ENCODE measurements around the gene HAUS5. TPM values are rescaled to one million over a fixed set of nuclear protein-coding genes. Genes with fewer than 3 reads are reported as not detected.

Gene HAUS5
- total RNA-seq, 2 donors from 2014 or later = 32.4 to 33.7 TPM

DNA sequence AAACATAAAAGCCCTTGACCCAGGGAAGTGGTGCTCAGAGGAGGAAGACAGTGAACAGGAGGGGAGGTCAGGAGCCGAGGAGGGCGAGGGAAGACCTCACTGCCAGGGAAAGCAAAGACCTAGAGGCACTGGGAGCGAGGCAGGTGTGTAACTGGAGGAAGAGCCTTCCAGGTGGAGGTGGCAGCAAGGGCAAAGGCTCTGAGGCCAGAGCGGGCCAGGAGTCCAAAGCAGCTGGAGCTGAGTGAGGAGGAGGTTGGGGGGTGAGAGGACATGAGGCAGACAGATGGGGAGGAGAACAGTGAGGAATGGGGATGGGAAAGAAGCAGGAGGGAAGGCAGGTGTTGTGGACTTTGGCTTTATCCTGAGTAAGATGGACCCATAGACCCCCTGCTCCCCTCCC lies 57.4 kb downstream of the HAUS5 start:
- no peak overlapping the region for H3K27ac Mint-ChIP-seq
- peaks cover 22% of the 10 kb centered on the region for H3K27me3 ChIP-seq (ENCODE audit: control insufficient read depth, insufficient read depth, low read length, poor library complexity, severe bottlenecking)
- H3K4me3 ChIP-seq (ENCODE audit: low read length) = no peak overlapping the region
- H3K4me1 Mint-ChIP-seq = peaks cover 2% of the 10 kb centered on the region
- WGBS, 2 experiments (ENCODE audit: insufficient coverage in 1 of 2, insufficient read length in 1 of 2) = 67 to 70% methylated on average over 4 of the region's 4 CpGs
- TF ChIP-seq, protein P1, sequence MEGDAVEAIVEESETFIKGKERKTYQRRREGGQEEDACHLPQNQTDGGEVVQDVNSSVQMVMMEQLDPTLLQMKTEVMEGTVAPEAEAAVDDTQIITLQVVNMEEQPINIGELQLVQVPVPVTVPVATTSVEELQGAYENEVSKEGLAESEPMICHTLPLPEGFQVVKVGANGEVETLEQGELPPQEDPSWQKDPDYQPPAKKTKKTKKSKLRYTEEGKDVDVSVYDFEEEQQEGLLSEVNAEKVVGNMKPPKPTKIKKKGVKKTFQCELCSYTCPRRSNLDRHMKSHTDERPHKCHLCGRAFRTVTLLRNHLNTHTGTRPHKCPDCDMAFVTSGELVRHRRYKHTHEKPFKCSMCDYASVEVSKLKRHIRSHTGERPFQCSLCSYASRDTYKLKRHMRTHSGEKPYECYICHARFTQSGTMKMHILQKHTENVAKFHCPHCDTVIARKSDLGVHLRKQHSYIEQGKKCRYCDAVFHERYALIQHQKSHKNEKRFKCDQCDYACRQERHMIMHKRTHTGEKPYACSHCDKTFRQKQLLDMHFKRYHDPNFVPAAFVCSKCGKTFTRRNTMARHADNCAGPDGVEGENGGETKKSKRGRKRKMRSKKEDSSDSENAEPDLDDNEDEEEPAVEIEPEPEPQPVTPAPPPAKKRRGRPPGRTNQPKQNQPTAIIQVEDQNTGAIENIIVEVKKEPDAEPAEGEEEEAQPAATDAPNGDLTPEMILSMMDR (conservative IDR thresholded peaks at IDR 0.05) = no peak
- no peaks in the 10 kb centered on the region for H3K9me3 ChIP-seq (ENCODE audit: control insufficient read depth, low read length)
- no peaks in the 10 kb centered on the region for H3K9me3 Mint-ChIP-seq
- no peak overlapping the region for H3K27ac ChIP-seq (ENCODE audit: low read depth, low read length)
- H3K27me3 Mint-ChIP-seq (ENCODE audit: insufficient read depth) = peaks cover 44% of the 10 kb centered on the region
- DNase-seq = no peak
- H3K4me1 ChIP-seq (ENCODE audit: control insufficient read depth, insufficient read depth, low read length) = no peaks in the 10 kb centered on the region
- no peaks in the 10 kb centered on the region for H3K36me3 ChIP-seq (ENCODE audit: control insufficient read depth, insufficient read depth, low read length)
- no peak overlapping the region for H3K9ac ChIP-seq (ENCODE audit: extremely low read depth, low read length, poor library complexity, severe bottlenecking)
- no peak overlapping the region for H3K4me3 Mint-ChIP-seq
- peaks cover 6% of the 10 kb centered on the region for H3K36me3 Mint-ChIP-seq (ENCODE audit: low read depth)

GRCh38 chr19:35670686-35671085 lies 58.2 kb downstream of the HAUS5 start:
- no peaks in the 10 kb centered on the region for H3K36me3 ChIP-seq (ENCODE audit: control insufficient read depth, insufficient read depth, low read length)
- Mint-ChIP-seq H3K27me3 (ENCODE audit: insufficient read depth) (peaks cover 46% of the 10 kb centered on the region), H3K36me3 (ENCODE audit: low read depth) (peaks cover 2% of the 10 kb centered on the region), H3K4me1 (peaks cover 2% of the 10 kb centered on the region), H3K4me3 (no peak overlapping the region), H3K9me3 (no peaks in the 10 kb centered on the region), H3K27ac (no peak overlapping the region)
- no peak overlapping the region for H3K9ac ChIP-seq (ENCODE audit: extremely low read depth, low read length, poor library complexity, severe bottlenecking)
- 96 to 100% methylated on average over 1 of the region's 1 CpG for WGBS, 2 experiments (ENCODE audit: insufficient coverage in 1 of 2, insufficient read length in 1 of 2)
- TF ChIP-seq, protein P1 (conservative IDR thresholded peaks at IDR 0.05) = no peak
- no peaks in the 10 kb centered on the region for H3K9me3 ChIP-seq (ENCODE audit: control insufficient read depth, low read length)
- DNase-seq = no peak
- no peak overlapping the region for H3K27ac ChIP-seq (ENCODE audit: low read depth, low read length)
- H3K27me3 ChIP-seq (ENCODE audit: control insufficient read depth, insufficient read depth, low read length, poor library complexity, severe bottlenecking) = peaks cover 22% of the 10 kb centered on the region
- H3K4me3 ChIP-seq (ENCODE audit: low read length) = no peak overlapping the region
- H3K4me1 ChIP-seq (ENCODE audit: control insufficient read depth, insufficient read depth, low read length) = no peaks in the 10 kb centered on the region

DNA sequence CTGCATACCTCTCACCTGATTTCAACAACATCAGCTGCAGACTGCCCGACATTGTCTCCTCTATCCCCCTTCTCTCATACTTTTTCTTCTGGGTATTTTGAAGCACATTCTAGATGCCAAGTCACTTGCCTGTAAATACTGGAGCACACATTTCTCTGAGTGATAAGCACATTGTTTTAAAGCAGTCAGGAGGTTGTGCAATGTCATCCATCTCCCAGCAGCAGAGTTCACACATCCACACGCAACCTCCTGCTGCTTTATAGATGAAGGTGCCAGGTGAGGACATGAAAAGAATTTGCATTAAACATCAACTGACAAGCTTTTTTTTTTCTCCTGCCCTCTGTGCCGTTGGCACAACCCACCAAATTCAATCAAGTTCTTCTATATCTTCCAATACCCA lies 59.3 kb downstream of the HAUS5 start:
- Mint-ChIP-seq H3K27ac (no peak overlapping the region), H3K9me3 (no peaks in the 10 kb centered on the region), H3K27me3 (ENCODE audit: insufficient read depth) (peaks cover 57% of the 10 kb centered on the region), H3K4me3 (no peak overlapping the region), H3K36me3 (ENCODE audit: low read depth) (no peaks in the 10 kb centered on the region), H3K4me1 (peaks cover 2% of the 10 kb centered on the region)
- Histone ChIP-seq H3K9me3 (ENCODE audit: control insufficient read depth, low read length) (no peaks in the 10 kb centered on the region), H3K27me3 (ENCODE audit: control insufficient read depth, insufficient read depth, low read length, poor library complexity, severe bottlenecking) (peaks cover 22% of the 10 kb centered on the region), H3K4me1 (ENCODE audit: control insufficient read depth, insufficient read depth, low read length) (no peaks in the 10 kb centered on the region), H3K4me3 (ENCODE audit: low read length) (no peak overlapping the region), H3K36me3 (ENCODE audit: control insufficient read depth, insufficient read depth, low read length) (no peaks in the 10 kb centered on the region), H3K27ac (ENCODE audit: low read depth, low read length) (no peak overlapping the region), H3K9ac (ENCODE audit: extremely low read depth, low read length, poor library complexity, severe bottlenecking) (no peak overlapping the region)
- TF ChIP-seq, protein P1 (conservative IDR thresholded peaks at IDR 0.05) = no peak
- WGBS, 2 experiments (ENCODE audit: insufficient coverage in 1 of 2, insufficient read length in 1 of 2) = 82% methylated on average over 3 of the region's 3 CpGs; no CpG with 5 or more reads in 1 of the 2 experiments
- DNase-seq = no peak

Measured in endodermal cell (in vitro differentiated cells).